H9 (cell line): ENCODE measurements around the gene BCAR3. TPM values are rescaled to one million over a fixed set of nuclear protein-coding genes. Genes with fewer than 3 reads are reported as not detected.

ENCODE experiments used
- DNase-seq: peaks from one replicate; pipeline ENCODE4 v3.0.0-alpha.2; 2017
- H2AFZ ChIP-seq: one replicate; pipeline ENCODE4 v1.6.1; 2013; ENCODE audit warnings: mild to moderate bottlenecking, low read length, control low read depth, moderate library complexity
- H2AK5ac ChIP-seq: 2 replicates; pipeline ENCODE4 v1.6.1; 2013; ENCODE audit warnings: low read length, control low read depth, mixed read lengths; ENCODE audit not compliant: insufficient read length
- H2BK120ac ChIP-seq: one replicate; pipeline ENCODE4 v1.6.1; 2013; ENCODE audit warnings: low read depth, mild to moderate bottlenecking, low read length, control low read depth, inconsistent platforms; ENCODE audit not compliant: poor library complexity, severe bottlenecking
- H2BK12ac ChIP-seq: 2 replicates; pipeline ENCODE4 v1.6.1; 2013; ENCODE audit warnings: low read length, control low read depth, mixed read lengths, low read depth; ENCODE audit not compliant: insufficient read length
- H2BK15ac ChIP-seq: 2 replicates; pipeline ENCODE4 v1.6.1; 2013; ENCODE audit warnings: low read depth, low read length, control low read depth
- H2BK20ac ChIP-seq: one replicate; pipeline ENCODE4 v1.6.1; 2013; ENCODE audit warnings: low read depth, mild to moderate bottlenecking, low read length, control low read depth, inconsistent platforms; ENCODE audit not compliant: poor library complexity, severe bottlenecking
- H2BK5ac ChIP-seq: 2 replicates; pipeline ENCODE4 v1.6.1; 2013; ENCODE audit warnings: low read length, control low read depth, mixed read lengths; ENCODE audit not compliant: insufficient read length
- H3K14ac ChIP-seq: 2 replicates; pipeline ENCODE4 v1.6.1; 2013; ENCODE audit warnings: low read length, control low read depth; ENCODE audit not compliant: insufficient read depth
- H3K18ac ChIP-seq: 2 replicates; pipeline ENCODE4 v1.6.1; 2013; ENCODE audit warnings: low read depth, mild to moderate bottlenecking, mixed read lengths, low read length, control low read depth; ENCODE audit not compliant: insufficient read length
- H3K23ac ChIP-seq: 2 replicates; pipeline ENCODE4 v1.6.1; 2013; ENCODE audit warnings: low read length, control low read depth, mixed read lengths, low read depth; ENCODE audit not compliant: insufficient read length
- H3K23me2 ChIP-seq: 2 replicates; pipeline ENCODE4 v1.6.1; 2013; ENCODE audit warnings: low read depth, mild to moderate bottlenecking, mixed read lengths, low read length, control low read depth; ENCODE audit not compliant: insufficient read length, poor library complexity, severe bottlenecking
- H3K27ac ChIP-seq: 2 replicates; pipeline ENCODE4 v1.5.1; 2013; ENCODE audit warnings: low read length, control low read depth, mixed read lengths, low read depth; ENCODE audit not compliant: insufficient read length
- H3K27me3 ChIP-seq: 2 replicates; pipeline ENCODE4 v1.6.1; 2013; ENCODE audit warnings: low read length, control low read depth, inconsistent platforms; ENCODE audit not compliant: insufficient read depth
- H3K4ac ChIP-seq: 2 replicates; pipeline ENCODE4 v1.6.1; 2013; ENCODE audit warnings: low read depth, mild to moderate bottlenecking, control low read depth, inconsistent platforms, low read length, moderate library complexity
- H3K4me1 ChIP-seq: 2 replicates; pipeline ENCODE4 v1.6.1; 2013; ENCODE audit warnings: low read length, control low read depth, inconsistent platforms; ENCODE audit not compliant: insufficient read depth
- H3K4me2 ChIP-seq: 2 replicates; pipeline ENCODE4 v1.6.1; 2013; ENCODE audit warnings: low read length, control low read depth, mixed read lengths; ENCODE audit not compliant: insufficient read length, insufficient read depth
- H3K56ac ChIP-seq: 2 replicates; pipeline ENCODE4 v1.6.1; 2013; ENCODE audit warnings: low read depth, mild to moderate bottlenecking, mixed read lengths, low read length, control low read depth; ENCODE audit not compliant: insufficient read length
- H3K79me1 ChIP-seq: 2 replicates; pipeline ENCODE4 v1.6.1; 2013; ENCODE audit warnings: low read depth, mild to moderate bottlenecking, moderate library complexity, low read length, control low read depth, inconsistent platforms; ENCODE audit not compliant: insufficient read depth, poor library complexity, severe bottlenecking
- H3K79me2 ChIP-seq: 2 replicates; pipeline ENCODE4 v1.6.1; 2013; ENCODE audit warnings: low read length, control low read depth, inconsistent platforms; ENCODE audit not compliant: insufficient read depth
- H3K9ac ChIP-seq: 2 replicates; pipeline ENCODE4 v1.6.1; 2013; ENCODE audit warnings: low read length, control low read depth, mixed read lengths; ENCODE audit not compliant: insufficient read length; ENCODE audit errors: extremely low read depth
- H3K9me3 ChIP-seq: one replicate; pipeline ENCODE4 v1.6.1; 2013; ENCODE audit warnings: low read depth, low read length, inconsistent platforms; ENCODE audit not compliant: control insufficient read depth
- H3T11ph ChIP-seq: one replicate; pipeline ENCODE4 v1.6.1; 2013; ENCODE audit warnings: mild to moderate bottlenecking, low read length, control low read depth, inconsistent platforms
- H4K20me1 ChIP-seq: one replicate; pipeline ENCODE4 v1.6.1; 2013; ENCODE audit not compliant: control insufficient read depth, insufficient read length, insufficient read depth
- H4K5ac ChIP-seq: 2 replicates; pipeline ENCODE4 v1.6.1; 2013; ENCODE audit warnings: low read depth, mild to moderate bottlenecking, mixed read lengths, low read length, control low read depth; ENCODE audit not compliant: insufficient read length
- H4K8ac ChIP-seq: replicated peaks from 2 replicates; pipeline ENCODE4 v1.6.1; 2013; ENCODE audit warnings: low read length, control low read depth, mixed read lengths, low read depth; ENCODE audit not compliant: insufficient read length
- H4K91ac ChIP-seq: 2 replicates; pipeline ENCODE4 v1.6.1; 2013; ENCODE audit warnings: low read depth, mild to moderate bottlenecking, moderate library complexity, mixed read lengths, low read length, control low read depth; ENCODE audit not compliant: insufficient read length
- H3K27ac Mint-ChIP-seq, 3 experiments: 2 replicates in 2 of 3; 3 replicates in 1 of 3; pipeline ENCODE4 v1.8.0; 2020 to 2021; ENCODE audit warnings: mixed read lengths in 3 of 3, mild to moderate bottlenecking in 1 of 3, moderate library complexity in 1 of 3
- H3K27me3 Mint-ChIP-seq: 2 replicates; pipeline ENCODE4 v1.8.0; 2021; ENCODE audit warnings: low read depth, mild to moderate bottlenecking, moderate library complexity, mixed read lengths
- H3K36me3 Mint-ChIP-seq, 3 experiments: 2 replicates in 2 of 3; 3 replicates in 1 of 3; pipeline ENCODE4 v1.8.0; 2020 to 2021; ENCODE audit warnings: low read depth in 3 of 3, mixed read lengths in 3 of 3; ENCODE audit not compliant: insufficient read depth in 1 of 3
- H3K4me1 Mint-ChIP-seq, 2 experiments: 2 replicates each; pipeline ENCODE4 v1.8.0; 2020; ENCODE audit warnings: mixed read lengths in 2 of 2
- H3K4me3 Mint-ChIP-seq, 2 experiments: 2 replicates in 1 of 2; 3 replicates in 1 of 2; pipeline ENCODE4 v1.8.0; 2020 to 2021; ENCODE audit warnings: mild to moderate bottlenecking in 2 of 2, mixed read lengths in 2 of 2, moderate library complexity in 1 of 2
- H3K9me3 Mint-ChIP-seq, 2 experiments: 2 replicates in 1 of 2; 3 replicates in 1 of 2; pipeline ENCODE4 v1.8.0; 2020; ENCODE audit warnings: mild to moderate bottlenecking in 2 of 2, mixed read lengths in 2 of 2, moderate library complexity in 1 of 2
- WGBS: extraction: QIAGEN DNeasy Blood & Tissue Kit; methylation state at CpG from one replicate; pipeline ENCODE4 v1.1.7; 2013; ENCODE audit warnings: missing lambda C conversion rate, low lambda C conversion rate, mixed read lengths; ENCODE audit not compliant: insufficient read length; ENCODE audit errors: extremely low coverage; 5-methylcytosine and 5-hydroxymethylcytosine counted together
- total RNA-seq: library from RNA; stranded (reverse); gene quantifications from 2 replicates; pipeline ENCODE4 v1.2.1, GENCODE V29; 2021
- TF ChIP-seq, protein P1 (sequence below): fragments of 200-600 bp; sonication (generic); conservative IDR thresholded peaks from 3 replicates; pipeline ENCODE4 v1.8.0; 2021; ENCODE audit warnings: antibody characterized with exemption, mild to moderate bottlenecking

Gene BCAR3
- total RNA-seq, 1 experiment from 2014 or later = 4.9 TPM

DNA sequence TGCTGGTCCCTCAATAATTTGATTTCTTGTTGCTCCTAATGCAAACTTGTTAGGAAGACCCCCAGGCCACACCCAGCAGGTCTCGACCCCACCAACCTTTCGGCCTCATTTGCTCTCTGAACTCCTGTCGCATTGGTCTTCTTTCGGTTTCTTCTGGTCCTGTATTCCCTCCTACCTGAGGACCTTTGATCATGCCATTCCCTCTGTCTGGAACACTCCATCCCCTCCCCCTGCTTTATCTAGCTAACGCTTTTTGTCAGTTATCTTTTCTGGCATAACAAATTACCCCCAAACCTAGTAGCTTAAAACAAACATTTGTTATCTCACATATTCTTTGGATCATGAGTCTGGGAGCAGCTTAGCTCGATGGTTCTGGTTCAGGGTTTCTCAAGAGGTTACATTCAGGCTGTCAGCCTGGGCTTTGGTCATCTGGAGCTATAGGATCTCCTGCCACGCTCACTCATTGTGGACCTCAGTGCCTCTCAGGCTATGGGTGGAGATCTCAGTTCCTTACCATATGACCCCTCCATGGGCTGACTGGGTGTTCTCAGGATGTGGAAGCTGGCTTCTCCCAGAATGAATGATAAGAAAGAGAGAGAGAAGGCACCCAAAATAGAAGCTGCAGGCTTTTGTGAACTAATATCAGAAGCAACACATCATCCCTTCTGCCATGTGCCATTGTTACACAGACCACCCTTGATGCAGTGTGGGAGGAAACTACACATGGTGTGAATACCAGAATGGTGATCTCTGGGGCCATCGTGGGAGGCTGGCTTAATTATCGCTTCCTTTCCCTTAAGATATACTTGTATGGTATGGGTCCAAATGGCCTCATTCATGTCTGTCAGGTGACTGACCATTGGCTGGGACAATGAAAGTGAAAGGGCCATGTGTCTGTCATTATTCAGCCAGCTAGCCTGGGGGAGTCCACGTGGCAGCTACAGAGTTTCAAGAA, 29.1 kb upstream of the BCAR3 start:
- WGBS = no CpG with 5 or more reads among the region's 10 CpGs
- Histone ChIP-seq H2BK20ac (no peak overlapping the region), H3K56ac (no peak overlapping the region), H2BK5ac (no peak overlapping the region), H3K27ac (no peak overlapping the region), H3K27me3 (no peaks in the 10 kb centered on the region; the same call in 1 of the 2 replicates), H3K14ac (no peak overlapping the region), H3K79me2 (no peaks in the 10 kb centered on the region), H3K4ac (no peak overlapping the region), H2AFZ (no peak overlapping the region), H3K18ac (no peak overlapping the region), H3T11ph (no peak overlapping the region), H4K8ac (no peak overlapping the region), H3K4me1 (peaks cover 3% of the 10 kb centered on the region; the same call in 1 of the 2 replicates), H4K5ac (no peak overlapping the region), H3K23me2 (no peaks in the 10 kb centered on the region), H4K20me1 (peaks cover 3% of the 10 kb centered on the region), H2BK15ac (no peak overlapping the region), H3K9ac (no peak overlapping the region), H2BK12ac (no peak overlapping the region), H4K91ac (no peak overlapping the region), H3K4me2 (no peak overlapping the region), H2BK120ac (no peak overlapping the region), H3K79me1 (no peaks in the 10 kb centered on the region), H3K9me3 (no peaks in the 10 kb centered on the region), H2AK5ac (no peak overlapping the region), H3K23ac (no peak overlapping the region)
- no peaks in the 10 kb centered on the region for H3K9me3 Mint-ChIP-seq
- no peak overlapping the region for H3K4me3 Mint-ChIP-seq
- H3K36me3 Mint-ChIP-seq = no peaks in the 10 kb centered on the region
- DNase-seq = no peak
- TF ChIP-seq, protein P1, sequence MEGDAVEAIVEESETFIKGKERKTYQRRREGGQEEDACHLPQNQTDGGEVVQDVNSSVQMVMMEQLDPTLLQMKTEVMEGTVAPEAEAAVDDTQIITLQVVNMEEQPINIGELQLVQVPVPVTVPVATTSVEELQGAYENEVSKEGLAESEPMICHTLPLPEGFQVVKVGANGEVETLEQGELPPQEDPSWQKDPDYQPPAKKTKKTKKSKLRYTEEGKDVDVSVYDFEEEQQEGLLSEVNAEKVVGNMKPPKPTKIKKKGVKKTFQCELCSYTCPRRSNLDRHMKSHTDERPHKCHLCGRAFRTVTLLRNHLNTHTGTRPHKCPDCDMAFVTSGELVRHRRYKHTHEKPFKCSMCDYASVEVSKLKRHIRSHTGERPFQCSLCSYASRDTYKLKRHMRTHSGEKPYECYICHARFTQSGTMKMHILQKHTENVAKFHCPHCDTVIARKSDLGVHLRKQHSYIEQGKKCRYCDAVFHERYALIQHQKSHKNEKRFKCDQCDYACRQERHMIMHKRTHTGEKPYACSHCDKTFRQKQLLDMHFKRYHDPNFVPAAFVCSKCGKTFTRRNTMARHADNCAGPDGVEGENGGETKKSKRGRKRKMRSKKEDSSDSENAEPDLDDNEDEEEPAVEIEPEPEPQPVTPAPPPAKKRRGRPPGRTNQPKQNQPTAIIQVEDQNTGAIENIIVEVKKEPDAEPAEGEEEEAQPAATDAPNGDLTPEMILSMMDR = no peak
- H3K27me3 Mint-ChIP-seq = peaks cover 2% of the 10 kb centered on the region; the same call in 1 of the 2 replicates
- H3K4me1 Mint-ChIP-seq = peaks cover 10 to 16% of the 10 kb centered on the region in 2 experiments
- no peak overlapping the region; a peak in 1 of 7 replicates for H3K27ac Mint-ChIP-seq
